Activated CD8-positive, alpha-beta memory T cell treated with anti-CD3 and anti-CD28 coated beads, Interleukin-2, amount 50 U/mL, for 48 hours (primary cell): Measurements from ENCODE around the gene SPSB1.
"Not testable (repeated sequence)": the region's sequence is repeated elsewhere in the genome, so short reads cannot be mapped to it uniquely, and the experiment has no call there.

ENCODE experiments used
- DNase-seq: peaks from one replicate; pipeline ENCODE4 v3.0.0-alpha.2; 2020

SPSB1 gene

DNA sequence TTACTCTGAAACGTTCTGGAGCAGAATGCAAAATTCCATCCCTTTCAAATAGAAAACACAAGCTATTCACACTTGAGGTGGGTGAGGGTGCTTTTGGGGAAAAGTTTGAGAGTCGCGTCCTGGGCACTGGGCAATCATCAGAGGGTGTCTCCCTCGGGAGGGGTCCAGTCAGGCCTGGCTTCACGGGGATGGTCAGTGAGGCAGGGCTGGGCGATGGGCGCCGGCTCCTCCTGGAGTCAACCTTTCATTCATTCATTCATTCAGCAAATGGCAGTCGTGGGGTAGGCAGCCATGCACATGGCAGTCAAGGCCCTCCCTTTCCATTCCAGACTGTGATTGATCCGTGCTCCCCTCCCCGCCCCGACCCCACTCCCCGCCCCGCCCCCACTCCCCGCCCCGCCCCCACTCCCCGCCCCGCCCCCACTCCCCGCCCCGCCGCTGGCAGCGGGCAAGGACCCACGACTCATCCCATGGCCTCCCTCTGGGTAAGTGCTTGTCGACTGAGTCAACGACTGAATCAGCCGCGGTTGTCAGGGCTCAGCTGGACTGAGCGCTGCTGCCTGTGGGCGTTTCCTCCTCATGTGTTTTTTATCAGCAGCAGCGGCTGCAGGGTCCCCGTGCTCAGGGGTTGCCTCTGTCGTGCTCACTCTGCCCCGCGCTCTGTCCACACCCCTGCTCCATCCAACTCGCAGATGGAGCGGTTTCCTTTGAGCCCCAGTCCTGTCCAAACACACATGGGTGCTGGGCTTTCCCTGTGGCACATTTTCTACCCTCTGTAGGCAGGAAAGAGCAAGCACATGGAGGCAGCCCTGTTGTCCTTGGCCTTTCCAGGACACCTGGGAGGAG, 12.5 kb upstream of the SPSB1 start:
- DNase-seq: peak; percentile 84

DNA sequence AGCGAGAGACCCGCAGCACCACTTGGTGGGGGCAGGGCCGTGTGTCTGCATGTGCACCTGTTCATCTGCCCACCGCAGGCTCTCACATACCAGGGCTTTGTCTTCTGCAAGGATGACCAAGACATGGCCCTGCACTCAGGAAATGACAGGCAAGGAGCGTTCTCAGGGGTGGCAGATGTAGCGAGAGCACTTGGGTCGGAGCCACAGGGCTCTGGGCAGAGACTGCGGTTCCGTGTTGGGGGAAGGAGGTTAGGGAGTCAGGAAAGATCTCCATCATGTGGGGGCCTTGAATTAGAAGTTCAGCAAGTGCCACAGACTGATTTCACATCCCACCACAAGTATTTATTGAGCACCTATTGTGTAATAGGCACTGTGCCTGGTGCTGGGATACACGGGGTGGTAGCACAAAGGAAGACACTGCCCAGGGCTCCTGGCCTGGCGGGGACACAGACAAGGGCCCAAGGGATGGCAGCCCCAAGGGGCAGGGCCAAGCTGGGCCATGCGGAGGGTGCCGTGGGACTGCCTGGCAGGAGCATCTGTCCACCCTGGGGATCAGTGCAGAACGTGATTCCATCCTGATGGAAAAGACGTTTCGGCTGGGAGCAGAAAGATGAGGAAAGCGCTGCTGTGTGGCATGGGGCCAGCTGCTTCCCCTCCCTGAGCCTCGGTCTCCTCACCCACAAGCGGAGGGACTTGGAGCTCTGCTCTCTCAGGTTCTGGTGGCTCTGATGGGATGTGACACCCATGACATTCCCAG, 11.4 kb upstream of the SPSB1 start:
- DNase-seq: no peak

GRCh38 chr1:9281908-9282695, 10.6 kb upstream of the SPSB1 start:
- DNase-seq: no peak

DNA sequence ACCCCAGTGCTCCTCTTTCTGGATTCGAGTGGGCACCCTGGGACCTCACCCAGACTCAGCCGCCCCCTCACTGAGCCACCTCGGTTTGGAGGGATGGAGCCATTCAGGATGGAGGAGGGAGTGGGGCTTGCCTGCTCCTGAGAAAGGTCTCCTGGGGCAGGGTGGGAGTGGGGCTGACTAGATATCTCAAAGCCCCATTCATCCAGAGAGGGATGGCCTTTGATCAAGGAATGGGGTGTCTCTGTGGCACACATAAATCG, 10.1 kb upstream of the SPSB1 start:
- DNase-seq: no peak

- DNase-seq: no peak
Observed at GRCh38 chr1:9284061-9284460, 8.6 kb upstream of the SPSB1 start.

DNA sequence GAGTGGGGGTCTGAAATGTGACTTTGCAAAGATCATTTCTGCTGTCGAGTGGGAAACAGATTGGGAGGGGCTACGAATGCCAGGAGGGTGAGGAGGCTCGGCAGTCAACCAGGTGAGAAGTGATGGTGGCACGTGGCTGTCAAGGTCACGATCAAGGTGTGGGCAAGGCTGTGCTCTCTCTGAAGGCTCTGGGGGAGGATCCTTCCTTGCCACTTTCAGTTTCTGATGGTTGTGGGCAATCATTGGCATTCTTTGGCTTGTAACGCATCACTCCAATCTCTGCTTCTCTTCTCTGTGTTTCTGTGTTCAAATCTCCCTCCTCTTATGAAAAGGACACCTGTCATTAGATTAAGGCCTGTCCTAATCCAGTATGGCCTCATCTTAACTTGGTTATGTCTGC, 6.1 kb upstream of the SPSB1 start:
- DNase-seq: no peak

GRCh38 chr1:9289090-9289534, 3.6 kb upstream of the SPSB1 start:
- peak; percentile 99 for DNase-seq

- DNase-seq: no peak
Observed at GRCh38 chr1:9289711-9290485, 2.8 kb upstream of the SPSB1 start.

GRCh38 chr1:9291914-9292360, 757 bp upstream of the SPSB1 start:
- DNase-seq: no peak

DNA sequence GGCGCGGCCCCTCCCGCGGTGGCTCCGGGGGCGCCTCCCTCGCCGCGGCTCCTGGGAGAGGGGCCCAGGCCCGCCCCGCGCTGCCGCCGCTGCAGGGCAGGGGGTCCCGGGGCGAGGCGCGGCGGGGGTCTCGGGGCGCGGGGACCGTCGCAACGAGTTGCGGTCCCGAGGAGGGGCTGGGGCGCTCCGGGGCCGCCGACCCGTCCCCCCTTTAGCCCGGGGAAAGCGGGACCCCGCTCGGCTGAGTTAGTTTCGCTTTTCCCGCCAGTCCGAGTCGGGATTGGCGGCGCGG, 493 bp downstream of the SPSB1 start:
- DNase-seq: no peak

DNA sequence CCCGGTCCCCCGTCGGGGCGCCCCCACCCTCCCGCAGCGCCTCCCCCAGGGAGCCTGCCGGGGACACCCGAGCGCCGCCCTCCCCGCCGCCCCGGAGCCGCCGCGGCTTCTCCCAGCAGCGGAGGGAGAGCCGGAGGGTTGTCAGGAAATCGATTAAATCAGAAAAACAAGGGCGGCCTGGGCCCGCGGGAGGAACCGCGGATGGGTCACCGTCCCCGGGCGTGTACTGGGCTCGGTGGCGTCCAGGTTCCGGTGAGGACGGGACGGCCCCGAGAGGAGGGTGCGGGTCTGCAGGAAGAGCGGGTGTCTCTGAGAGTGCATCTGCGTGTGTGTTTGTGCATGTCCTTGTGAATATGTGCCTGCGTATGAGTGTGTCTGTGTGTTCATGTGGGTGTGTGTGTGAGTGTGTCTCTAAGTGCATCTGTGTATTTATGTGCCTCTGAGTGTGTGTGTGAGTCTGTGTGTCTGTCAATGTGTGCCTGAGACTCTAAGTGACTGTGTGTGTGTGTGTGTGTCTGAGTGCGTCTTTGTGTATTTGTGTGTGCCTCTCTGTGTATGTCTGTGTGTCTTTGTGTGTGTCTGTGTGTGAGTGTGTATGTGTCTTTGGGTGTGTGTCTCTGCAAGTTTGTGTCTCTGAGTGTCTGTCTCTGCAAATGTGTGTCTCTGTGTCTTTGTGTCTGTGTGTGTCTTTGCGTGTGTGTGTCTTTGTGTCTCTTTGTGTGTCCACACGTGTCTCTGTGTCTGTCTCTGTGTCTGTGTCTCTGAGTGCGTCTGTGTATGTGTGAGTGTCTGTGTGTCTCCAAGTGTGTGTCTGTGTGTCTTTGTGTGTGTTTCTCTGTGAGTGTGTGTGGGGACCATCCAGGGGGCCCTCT, 1.1 kb downstream of the SPSB1 start:
- peak; percentile 74 for DNase-seq

DNA sequence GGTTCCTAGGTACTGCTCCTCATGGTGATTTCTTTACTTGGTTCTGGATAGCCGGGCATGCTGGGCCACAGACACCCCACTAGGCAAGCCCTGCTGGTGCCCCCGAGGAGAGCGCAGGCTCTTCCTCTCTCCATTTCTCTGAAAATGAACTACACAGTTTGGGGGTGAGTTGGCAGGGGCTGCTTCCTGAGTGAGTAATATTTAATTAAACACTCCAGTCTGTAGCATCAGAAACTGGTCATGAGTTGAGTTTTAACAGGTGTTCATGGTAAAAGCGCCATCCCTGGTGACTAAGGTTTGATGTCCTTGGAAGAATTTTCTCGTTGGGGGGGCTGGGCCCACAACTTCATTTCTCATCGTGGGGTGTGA, 1.7 kb downstream of the SPSB1 start:
- DNase-seq: peak; percentile 69

GRCh38 chr1:9294910-9295636, 2.4 kb downstream of the SPSB1 start:
- no peak for DNase-seq

GRCh38 chr1:9295884-9296283, 3.2 kb downstream of the SPSB1 start:
- no peak for DNase-seq

DNA sequence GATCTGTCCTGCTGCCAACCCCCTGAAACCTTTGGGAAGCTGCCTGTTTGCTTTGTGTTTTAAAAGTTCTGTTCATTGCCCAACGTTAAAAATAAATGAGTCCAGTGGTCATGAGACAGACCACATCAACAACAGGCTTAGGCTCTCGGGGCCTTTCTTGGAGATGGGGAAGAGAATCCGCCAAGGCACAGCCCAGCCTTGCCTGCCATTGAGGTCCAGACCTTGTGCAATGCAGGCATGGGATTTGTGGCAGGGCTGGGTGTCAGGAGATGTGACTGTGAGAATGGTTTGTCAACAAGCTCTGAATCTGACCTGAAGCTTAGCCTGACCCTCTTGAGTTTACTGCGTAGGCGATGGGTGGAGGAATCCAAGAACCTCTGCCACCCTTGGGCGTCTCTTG, 4.2 kb downstream of the SPSB1 start:
- DNase-seq: no peak

DNA sequence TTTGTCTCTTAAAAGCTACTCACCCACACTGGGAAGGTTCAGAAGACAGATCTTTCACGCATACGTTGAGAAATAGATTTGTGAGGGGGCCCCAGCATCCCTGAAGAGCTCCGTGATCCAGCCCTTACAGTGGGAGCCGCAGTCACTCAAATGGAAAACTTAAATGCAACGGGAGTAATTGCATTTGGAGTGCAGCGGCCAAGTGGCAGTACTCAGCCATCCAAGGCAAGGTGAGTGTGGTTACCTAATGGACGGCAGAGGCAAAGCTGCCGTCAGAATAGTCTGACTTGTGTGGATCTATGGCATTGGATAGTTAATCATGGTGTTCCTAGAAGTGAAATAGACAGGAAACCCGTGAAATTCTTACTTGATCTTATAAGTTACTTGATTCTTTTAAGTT, 5.1 kb downstream of the SPSB1 start:
- no peak for DNase-seq

DNA sequence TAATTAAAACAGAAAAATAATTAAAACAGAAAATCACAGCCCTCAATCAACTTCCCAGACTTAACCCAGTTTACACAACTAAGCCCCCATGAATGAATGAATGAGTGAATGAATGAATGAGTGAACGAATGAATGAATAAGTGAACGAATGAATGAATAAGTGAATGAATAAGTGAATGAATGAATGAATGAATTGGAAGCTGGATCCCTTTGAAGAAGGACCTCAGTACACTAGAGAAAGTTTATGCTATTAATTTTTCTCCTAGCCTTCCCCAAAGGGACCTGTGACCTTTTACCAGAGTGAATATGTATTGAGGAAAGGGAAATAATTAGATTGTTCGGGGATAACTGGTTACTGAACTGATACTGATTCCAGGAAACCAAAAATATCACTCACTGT, 5.6 kb downstream of the SPSB1 start:
- DNase-seq: no peak

- DNase-seq: not testable (repeated sequence)
Observed at GRCh38 chr1:9299571-9300541, 7.2 kb downstream of the SPSB1 start.

DNA sequence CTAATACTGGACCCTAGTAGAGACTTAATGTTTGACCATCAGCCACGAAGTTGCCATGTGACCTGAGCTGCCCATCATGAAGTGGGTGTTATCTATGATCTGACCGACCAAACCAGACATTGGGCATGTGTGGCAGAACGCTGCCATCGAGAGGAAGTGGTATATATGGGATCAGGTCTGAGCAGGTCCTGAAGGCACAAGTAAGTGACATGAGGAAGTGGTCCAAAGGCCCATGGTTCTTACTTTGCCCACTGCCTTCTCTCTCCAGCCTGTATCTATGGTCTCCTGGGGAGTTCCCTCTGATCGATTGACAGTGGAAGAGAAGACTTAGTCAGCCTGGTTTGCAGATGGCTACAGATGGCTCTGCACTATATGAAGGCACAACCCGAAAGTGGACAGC, 7.9 kb downstream of the SPSB1 start:
- DNase-seq: no peak
